Spleen (tissue), 7 donors: Measurements from ENCODE around the gene SEMA5A.

Experiments used
- POLR2A ChIP-seq, 3 donors: fragments of 450-650 bp; IDR thresholded peaks; one replicate each; pipeline ENCODE4 v1.5.1; 2017; ENCODE audit warnings: antibody characterized with exemption in 3 of 3, mild to moderate bottlenecking in 1 of 3
- POLR2AphosphoS5 ChIP-seq, 3 donors: sonication (generic); formaldehyde crosslinking; IDR thresholded peaks; one replicate each; pipeline ENCODE4 v1.5.1; 2017; ENCODE audit warnings: antibody characterized with exemption in 3 of 3
- TF ChIP-seq, protein P1 (sequence below), 11 experiments: fragments of 200-600 bp in 7 of 11; fragments of 450-650 bp in 4 of 11; sonication (generic) in 4 of 11; IDR thresholded peaks in 8 of 11; conservative IDR thresholded peaks in 3 of 11; 1 replicate in 7 of 11; 2 replicates in 4 of 11; pipeline versions ENCODE4 v1.4.0 to v1.8.0; 2016 to 2021; ENCODE audit warnings: antibody characterized with exemption in 11 of 11, inconsistent platforms in 4 of 11, mild to moderate bottlenecking in 1 of 11
- donor health status: DM: no; HTN: no; CAD: no; lungs with moderate emphysema.
- donor health status: DM: no; HTN: no; CAD: no.
- donor health status: DM: no; HTN: no; CAD: no.

DNA sequence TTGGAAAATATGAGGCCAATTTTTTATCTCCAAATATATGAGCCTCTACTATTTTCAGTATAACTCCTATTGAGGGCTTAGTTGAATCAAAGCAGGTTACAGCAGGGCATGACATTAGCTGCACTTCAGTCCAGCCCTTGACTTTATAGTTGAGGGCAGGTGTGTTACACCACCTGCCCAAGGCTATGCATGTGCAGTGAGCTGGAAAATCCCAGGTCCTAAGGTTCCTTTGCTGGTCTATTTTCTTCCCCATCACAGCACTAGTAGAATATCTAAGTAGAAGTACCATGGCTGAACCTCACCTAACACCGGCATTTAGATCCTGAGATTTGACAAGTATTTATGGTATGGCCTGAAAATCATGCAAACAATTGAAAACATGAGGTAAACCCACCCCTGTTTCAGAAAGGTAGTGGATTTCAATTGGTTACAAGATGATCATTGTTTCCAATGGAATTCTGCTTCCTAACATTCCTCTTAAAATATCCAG is 201.1 kb downstream of the SEMA5A start:
- TF ChIP-seq POLR2A (IDR thresholded peaks at IDR 0.05) (no peak), POLR2AphosphoS5 (IDR thresholded peaks at IDR 0.05) (no peak)
- TF ChIP-seq, protein P1, sequence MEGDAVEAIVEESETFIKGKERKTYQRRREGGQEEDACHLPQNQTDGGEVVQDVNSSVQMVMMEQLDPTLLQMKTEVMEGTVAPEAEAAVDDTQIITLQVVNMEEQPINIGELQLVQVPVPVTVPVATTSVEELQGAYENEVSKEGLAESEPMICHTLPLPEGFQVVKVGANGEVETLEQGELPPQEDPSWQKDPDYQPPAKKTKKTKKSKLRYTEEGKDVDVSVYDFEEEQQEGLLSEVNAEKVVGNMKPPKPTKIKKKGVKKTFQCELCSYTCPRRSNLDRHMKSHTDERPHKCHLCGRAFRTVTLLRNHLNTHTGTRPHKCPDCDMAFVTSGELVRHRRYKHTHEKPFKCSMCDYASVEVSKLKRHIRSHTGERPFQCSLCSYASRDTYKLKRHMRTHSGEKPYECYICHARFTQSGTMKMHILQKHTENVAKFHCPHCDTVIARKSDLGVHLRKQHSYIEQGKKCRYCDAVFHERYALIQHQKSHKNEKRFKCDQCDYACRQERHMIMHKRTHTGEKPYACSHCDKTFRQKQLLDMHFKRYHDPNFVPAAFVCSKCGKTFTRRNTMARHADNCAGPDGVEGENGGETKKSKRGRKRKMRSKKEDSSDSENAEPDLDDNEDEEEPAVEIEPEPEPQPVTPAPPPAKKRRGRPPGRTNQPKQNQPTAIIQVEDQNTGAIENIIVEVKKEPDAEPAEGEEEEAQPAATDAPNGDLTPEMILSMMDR (IDR thresholded peaks at IDR 0.05 in 8 of 11, conservative IDR thresholded peaks at IDR 0.05 in 3 of 11), result no peak
